GM19193 (cell line): ENCODE results near the gene NDRG4.

Experiments
- POLR2A ChIP-seq: IDR thresholded peaks from 4 replicates; pipeline ENCODE4 v1.6.1; 2011; ENCODE audit not compliant: insufficient read depth, insufficient read length; ENCODE audit errors: extremely low read depth

NDRG4 gene

DNA sequence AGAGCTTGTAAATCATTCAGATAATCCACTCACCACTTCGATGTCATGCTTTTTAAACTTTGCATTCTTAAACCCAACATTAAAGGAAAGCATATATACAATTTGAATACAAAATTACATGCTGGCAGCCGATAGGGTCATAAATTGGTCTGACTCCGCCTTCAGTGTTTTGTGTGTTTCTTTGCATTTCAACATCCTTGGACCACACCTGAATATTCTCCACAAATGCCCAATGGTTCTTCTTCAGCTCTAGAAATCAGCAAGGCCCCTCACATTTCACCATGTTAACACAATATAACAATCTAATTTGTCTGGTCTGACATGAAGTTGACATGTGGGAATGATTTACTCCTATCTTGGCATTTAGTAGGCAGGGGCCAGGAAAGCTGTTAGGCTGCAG is 32.5 kb downstream of the NDRG4 start:
- no peak for TF ChIP-seq POLR2A

DNA sequence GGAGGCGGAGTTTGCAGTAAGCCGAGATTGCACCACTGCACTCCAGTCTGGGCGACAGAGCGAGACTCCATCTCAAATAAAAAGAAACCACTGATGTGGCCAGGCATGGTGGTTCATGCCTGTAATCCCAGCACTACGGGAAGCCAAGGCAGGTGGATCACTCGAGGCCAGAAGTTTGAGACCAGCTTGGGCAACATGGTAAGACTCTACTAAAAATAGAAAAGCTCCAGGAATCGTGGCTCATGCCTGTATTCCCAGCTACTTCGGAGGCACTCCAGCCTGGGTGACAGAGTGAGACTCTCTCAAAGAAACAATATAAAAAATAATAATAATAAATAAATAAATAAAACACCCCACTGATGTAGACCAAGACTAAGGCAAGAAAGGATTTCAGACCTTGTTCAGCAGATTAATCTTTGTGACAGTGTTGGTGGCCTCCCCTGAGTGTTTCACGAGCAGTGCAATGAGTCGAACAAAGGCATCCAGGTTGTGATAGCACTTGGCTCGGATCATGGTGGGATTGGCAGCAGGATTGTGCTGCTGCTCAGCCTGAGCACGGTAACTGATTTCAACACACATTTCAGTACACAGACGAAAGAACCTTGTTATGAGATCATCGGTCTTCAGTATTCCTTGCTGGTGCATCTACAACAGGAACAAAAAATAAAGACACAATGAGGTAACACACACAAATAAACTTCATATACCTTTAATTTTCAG is 34.0 kb downstream of the NDRG4 start:
- TF ChIP-seq POLR2A: no peak

DNA sequence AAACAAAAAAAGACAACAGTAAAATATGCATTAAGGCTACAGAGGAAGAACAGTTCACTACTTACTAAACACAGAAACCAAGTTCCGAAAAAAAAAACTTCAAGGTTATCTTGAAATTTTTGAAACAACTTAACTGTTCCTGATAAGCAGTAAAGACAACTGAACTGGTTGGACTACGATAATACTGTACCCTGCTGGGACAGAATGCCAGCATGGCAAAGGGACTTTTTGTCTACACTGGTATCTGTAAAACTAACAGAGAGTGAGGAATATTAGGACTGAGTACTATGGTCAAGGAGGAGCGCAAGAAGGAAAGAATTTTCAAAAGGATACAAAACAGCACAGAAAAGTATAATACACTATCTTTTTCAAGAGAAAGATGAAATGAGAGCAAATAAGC is 35.2 kb downstream of the NDRG4 start:
- no peak for TF ChIP-seq POLR2A

GRCh38 chr16:58536278-58536677 is 36.3 kb downstream of the NDRG4 start:
- TF ChIP-seq POLR2A: no peak

GRCh38 chr16:58537124-58537906 is 37.4 kb downstream of the NDRG4 start:
- no peak for TF ChIP-seq POLR2A

DNA sequence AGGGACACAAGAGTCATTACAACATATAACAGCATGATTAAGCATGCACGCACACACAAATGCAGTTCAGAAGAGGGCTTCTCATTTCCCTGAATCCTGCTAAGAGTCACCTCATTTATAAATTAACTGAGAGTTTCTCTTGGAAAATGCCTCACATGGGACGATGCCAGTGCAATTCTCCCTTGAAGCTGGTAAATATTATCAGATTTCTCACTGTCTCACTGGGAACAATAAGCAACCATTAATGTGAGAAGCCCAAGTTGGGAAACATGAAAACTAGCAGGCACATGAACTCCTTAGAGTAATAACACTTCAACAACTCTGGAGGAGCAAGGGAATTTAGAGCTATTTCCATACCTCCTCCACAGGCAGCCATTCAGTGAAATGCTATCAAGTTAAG is 41.8 kb downstream of the NDRG4 start:
- no peak for TF ChIP-seq POLR2A

DNA sequence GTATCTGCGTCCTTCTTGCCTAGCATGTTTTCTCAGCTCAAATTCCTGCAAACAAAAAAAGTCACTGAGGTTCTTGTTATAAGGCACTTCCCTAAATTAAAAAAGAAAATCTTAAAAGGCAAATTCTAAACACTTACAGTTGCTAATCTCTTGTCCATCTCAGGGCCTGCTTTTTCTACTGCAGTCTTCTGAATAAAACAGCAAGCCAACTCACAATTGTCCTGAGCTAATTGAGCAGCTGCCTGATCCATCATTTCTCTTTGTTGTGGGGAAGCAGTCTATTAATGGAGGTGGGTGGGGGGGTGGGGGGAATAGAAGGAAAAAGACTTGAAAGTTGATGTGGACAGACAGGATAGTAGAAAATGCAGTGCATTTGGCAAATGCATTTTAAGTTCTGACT is 42.3 kb downstream of the NDRG4 start:
- no peak for TF ChIP-seq POLR2A

DNA sequence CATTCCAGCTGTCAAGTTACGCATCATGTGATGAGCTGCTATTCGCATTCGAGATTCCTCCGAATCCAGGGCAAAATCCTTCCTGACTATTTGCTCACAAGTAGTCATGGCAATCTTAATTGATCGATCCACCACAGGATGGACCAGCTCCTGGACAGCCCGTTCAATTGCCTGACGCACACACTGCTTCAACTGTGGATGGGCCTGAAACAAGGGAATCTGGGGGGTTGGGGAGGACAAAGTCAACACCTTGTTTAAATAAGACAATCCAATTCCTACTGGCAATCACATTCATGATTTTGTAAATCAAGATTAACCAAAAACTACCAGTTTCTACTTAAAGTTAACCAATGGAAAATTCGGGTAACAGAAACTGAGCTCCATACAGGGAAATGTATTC is 43.7 kb downstream of the NDRG4 start:
- no peak for TF ChIP-seq POLR2A

DNA sequence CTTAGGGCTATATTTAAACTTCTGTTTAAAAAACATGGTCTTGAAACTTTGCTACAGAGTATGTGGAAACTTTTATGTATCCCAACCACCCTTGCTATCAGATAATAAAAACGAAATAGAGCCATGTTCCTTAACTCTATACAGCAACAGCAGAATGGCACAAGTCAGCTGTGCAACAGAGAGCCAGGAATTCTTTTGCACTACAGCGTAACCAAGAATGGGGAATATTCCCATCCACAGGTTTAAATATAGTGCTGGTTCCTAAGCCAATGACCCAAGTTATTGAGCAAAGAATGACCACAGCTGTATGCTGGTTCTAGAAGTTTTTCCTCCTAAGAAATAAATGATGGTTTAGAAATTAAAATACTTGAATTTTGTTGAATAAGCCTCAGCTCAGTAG is 48.4 kb downstream of the NDRG4 start:
- no peak for TF ChIP-seq POLR2A

DNA sequence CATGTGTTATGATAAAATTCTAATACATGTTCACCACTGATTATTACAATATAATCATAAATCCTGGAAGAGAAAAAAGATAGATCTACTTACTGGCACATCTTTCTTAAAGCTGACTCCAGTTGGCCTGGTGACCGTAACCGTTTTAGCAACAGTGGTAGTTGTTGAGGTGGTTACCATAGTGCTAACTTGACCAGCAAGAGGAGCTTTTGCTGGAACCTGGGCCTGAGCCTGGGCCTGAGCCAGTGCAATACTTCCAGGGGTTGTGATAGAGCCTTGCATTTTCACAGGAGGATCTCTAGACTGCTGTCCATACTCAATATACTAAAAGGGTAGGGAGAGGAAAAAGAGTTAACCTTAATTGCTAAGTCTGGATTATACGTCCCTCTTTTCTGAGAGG is 51.6 kb downstream of the NDRG4 start:
- TF ChIP-seq POLR2A: no peak

DNA sequence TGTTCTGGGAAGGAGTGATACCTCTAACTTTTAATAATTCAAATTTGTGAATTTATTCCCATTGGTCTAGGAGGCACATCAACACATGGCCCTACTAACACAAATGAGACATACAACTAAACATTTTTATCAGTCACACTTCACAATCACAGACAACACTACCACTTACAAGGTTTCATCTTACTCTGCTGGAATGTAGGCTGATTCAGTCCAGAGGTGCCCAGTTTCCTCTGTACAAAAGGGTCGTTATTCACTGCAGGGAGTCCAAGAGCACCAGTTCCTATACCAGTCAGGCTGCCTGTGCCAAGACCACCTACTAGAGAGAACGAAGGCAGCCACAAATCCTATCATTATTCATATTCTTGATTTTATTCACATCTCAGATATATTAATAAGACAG is 56.7 kb downstream of the NDRG4 start:
- no peak for TF ChIP-seq POLR2A
